ENCODE data around the gene HEXIM1.
"Not testable (repeated sequence)": the region's sequence is repeated elsewhere in the genome, so short reads cannot be mapped to it uniquely, and the experiment has no call there.

HEXIM1 gene

GRCh38 chr17:45112559-45113423 is 35.5 kb upstream of the HEXIM1 start:
- DNase-seq (ENCODE audit: low read depth in 2 of 2, low spot score in 1 of 2): no peak

DNA sequence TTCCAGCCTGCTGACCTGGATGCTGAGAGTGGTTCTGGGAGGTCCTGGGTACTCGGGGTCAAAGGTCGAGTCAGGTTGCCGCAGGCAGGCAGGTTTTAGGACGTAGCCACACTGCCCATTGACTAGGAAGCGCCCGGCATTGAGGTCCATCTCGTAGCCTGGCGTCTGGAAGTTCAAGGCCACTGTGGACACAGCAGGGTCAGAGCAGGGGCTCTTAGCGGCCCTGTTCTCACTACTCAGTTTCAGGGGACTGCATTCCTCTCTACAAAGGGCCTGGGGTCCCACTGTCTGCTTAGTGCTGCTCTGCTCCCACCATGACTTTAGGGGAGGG is 34.9 kb upstream of the HEXIM1 start:
- DNase-seq (ENCODE audit: low read depth in 2 of 2, low spot score in 1 of 2): no peak

DNA sequence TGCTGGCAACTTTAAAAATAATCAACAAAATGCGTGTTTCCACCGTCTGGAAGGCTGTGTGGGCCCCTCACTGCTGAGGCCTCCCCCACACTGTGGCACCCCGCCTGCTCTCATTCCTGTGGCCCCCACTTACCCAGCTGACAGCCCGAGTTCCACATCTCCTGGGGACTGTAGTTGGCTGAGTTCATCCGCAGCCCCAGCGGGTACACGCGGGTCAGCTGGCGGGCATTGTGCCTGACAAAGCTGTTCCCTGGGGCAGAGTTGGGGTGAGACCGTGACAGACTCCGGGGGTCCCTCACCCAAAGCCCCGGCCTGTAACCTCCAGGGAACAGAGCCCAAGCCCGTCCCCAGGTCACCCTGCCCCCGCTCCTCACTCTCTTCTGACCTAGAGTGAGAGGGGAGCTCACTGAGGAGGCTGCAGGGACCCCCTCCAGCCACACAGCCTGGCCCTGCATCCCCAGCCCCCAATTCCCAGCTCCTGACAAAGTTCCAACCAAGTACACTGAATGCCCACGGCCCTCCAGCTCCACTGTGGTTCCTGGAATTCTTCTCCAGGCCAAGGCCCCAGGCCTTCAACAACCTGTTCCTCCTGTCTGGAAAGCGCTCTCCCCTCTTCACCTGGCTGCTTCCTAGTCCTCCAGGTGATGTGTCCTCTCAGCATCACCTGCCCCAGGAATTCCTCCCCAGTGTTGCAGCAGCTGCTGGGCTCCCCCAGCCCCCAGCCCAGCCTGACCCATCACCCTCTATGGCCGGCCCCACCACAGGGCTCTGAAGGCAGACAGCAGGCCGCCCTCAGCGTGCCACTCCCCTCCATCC is 34.0 kb upstream of the HEXIM1 start:
- no peak for DNase-seq (ENCODE audit: low read depth in 2 of 2, low spot score in 1 of 2)

DNA sequence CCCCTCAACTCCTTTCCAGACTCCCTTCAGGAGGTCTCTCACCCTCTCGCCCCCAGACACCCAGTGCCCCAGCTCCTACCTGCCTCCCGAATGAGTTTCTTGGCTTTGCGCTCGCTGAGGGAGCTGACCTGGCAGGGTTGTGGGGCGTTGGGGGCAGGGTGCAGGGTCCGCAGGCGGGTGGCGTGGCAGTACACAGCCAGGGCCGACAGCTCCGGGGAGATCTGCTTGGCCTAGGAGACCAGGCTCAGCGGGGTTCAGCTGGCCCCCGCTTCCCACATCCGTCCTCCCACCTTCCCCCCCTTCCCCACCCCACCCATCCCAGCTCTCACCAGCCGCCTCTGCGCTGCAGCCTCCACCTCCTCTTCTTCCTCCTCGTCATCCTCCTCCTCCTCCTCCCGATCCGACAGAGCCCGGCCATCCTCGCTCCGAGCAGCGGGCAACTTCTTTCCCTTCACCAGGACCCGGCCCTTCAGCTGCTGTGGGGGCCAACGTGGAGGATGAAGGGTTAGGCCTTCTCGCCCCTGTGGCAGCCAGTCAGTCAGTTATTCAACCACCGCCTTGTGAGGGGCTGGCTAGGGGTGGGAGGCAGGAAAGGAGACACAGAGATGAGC is 33.2 kb upstream of the HEXIM1 start:
- no peak for DNase-seq (ENCODE audit: low read depth in 2 of 2, low spot score in 1 of 2)

GRCh38 chr17:45115871-45116270 is 32.4 kb upstream of the HEXIM1 start:
- no peak for DNase-seq (ENCODE audit: low read depth in 2 of 2, low spot score in 1 of 2)

GRCh38 chr17:45116434-45117016 is 31.8 kb upstream of the HEXIM1 start:
- DNase-seq (ENCODE audit: low read depth in 2 of 2, low spot score in 1 of 2): no peak

DNA sequence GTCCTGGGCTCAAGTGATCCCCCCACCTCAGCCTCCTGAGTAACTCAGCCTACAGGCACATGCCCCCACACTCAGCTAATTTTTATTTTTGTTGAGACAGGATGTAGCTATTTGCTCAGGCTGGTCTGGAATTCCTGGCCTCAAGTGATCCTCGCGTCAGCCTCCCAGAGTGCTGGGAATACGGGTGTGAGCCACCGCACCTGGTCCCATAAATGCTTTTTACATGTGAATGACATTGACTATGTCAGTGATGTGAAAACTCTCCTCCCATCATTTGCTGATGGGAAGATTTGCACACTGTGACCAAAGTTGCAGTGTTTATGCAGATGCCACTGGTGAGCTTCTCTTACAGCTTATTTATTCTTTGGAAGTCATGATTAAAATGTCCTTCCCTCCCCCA is 30.9 kb upstream of the HEXIM1 start:
- DNase-seq (ENCODE audit: low read depth in 2 of 2, low spot score in 1 of 2): no peak

DNA sequence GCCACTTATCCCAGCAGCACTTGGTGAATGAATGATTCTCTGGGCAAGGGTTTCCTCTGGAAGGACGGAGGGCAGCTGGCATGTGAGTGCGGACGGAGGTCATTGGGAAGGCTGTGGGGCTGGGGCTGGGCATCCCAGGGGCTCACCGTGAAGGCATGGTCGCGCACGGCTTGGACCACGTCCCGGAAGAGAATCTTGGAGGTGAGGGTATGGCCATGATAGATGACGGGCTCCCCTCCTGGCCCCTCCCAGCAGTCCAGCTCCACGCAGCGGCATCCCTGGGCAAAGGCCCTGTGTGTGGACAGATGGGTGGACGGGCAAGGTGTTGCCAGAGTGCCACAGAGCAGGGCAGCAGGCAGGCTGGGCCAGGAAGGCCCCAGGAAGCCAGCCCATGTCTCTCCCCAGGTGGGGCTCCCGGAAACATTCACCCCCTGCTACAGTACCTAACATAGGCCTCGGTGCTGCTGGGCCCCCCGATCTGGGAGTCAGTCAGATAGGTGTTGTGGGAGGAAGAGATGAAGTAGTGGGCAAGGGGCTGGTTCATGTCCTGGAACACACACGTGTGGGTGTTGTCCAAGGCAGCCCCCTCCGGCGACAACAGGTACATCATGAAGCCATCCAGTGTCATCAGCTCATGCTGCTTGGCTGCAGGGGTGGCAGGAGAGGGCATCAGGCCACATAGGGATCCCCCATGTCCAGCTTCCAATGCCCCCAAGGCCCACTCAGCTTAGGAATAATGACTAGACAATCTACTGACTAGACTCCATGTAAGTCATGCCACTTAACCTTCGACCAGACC is 30.2 kb upstream of the HEXIM1 start:
- DNase-seq (ENCODE audit: low read depth in 2 of 2, low spot score in 1 of 2): no peak

DNA sequence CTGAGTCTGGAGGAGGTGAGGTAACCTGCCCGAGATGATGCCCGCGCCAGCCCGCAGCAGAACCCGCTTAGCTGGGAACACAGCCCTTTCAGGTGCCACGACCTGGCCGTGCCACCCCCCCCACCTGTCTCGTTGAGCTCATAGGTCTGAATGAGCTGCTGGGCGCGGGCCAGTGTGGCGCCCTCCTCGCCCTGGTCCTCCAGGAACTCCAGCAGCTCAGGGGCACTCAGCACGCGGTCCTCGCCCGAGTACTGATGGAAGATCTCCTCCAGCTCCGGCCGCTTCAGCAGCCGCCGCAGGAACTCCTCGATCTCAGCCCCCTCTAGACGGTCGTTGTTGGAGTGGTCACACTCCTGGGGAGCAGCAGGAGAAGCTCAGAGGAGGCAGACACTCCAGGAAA is 29.6 kb upstream of the HEXIM1 start:
- DNase-seq (ENCODE audit: low read depth in 2 of 2, low spot score in 1 of 2): no peak

- no peak for DNase-seq (ENCODE audit: low read depth in 2 of 2, low spot score in 1 of 2)
These were observed 28.3 kb upstream of the HEXIM1 start for GRCh38 chr17:45119964-45120363.

DNA sequence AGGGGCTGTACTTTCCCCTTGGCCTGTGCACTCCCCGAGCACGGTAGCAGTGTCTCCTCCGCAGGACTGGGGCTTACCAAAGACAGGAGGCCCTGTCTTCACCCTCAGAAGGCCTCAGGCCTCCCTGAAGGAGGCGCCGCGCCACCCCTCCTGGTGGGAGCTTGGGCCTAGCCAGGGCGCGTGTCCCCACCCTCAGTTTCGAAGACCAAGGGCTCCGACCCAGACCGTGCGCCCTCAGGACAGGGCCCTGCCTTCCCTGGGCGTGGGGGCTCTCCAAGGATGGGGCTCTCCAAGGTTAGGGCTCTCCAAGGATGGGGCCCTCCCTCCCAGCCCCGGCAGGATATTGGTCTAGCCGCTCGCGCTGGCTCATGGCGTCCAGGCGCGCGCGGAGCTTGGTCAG is 27.7 kb upstream of the HEXIM1 start:
- DNase-seq (ENCODE audit: low read depth in 2 of 2, low spot score in 1 of 2): no peak

GRCh38 chr17:45121055-45121454 is 27.2 kb upstream of the HEXIM1 start:
- no peak for DNase-seq (ENCODE audit: low read depth in 2 of 2, low spot score in 1 of 2)

DNA sequence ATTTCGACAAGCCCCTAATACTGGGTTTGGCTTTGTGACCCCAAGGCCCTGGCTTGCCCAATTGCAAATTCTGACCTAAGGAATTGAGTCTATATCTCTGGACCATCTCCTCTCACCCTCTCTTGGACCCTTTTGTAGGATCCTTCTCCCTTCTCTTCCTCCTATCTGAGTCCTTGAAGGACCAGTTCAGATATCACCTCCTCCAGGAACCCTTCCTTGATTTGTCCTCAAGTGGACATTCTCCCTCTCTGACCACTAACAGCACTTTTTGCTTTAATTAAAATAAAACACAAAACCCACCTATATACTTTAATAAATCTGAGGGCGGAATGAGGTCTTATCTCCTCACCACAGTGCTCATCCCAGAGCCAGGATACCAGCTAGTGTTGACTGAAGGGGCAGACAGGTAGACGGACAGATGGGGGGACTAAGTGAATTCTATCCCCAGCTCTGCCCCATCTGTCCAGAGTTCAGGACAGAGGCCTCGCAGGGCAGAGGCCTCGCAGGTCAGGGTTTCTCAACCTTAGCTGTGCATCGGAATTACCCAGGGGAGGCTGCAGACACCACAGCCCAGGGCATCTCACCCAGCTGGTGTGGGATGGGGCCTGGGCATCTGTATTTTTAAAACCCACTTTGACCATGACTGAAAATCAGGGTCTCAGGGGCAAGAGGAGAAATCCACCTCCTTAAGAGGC is 25.1 kb upstream of the HEXIM1 start:
- DNase-seq (ENCODE audit: low read depth in 2 of 2, low spot score in 1 of 2): no peak

DNA sequence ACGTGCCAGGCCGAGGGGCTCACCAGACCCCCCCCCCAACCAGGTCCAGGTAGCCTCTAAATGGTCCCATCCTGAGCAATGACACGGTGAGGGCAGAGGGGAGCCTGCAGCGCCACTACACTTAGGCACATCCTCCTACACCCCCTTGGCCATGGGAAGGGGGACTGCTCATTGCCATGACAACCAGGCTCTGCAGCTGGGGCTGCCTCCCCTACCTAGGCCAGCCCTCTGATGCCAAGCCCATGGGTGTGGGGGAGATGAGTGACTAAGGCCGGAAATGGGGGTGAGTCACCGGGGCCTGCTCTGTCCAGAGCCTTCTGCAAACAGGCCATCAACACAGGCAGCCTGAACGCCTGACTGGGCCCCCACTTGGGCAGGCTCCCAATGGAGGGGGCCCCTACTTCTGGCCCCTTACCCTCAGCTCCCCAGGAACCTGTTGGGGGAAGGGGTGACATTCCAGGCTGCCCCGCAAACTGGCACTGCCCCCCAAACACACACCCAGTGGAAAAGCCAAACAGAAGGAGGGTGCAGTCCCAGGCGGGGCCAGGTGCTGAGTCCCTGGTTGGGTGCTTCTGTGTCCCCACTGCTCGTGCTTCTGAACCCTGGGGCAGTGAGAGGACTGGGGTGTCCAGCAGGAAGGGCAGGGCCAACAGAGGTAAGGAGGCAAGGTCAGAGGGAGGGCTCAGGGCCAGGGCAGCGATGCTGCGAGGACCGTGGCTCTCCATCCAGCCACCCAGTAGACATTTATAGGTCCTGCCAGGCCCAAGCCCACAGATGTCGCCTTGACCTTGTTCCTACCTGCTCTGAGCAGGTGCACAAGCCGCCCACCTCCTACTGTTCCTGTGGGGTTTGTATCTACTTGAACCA is 24.1 kb upstream of the HEXIM1 start:
- no peak for DNase-seq (ENCODE audit: low read depth in 2 of 2, low spot score in 1 of 2)

- DNase-seq (ENCODE audit: low read depth in 2 of 2, low spot score in 1 of 2): not testable (repeated sequence)
These were observed 23.5 kb upstream of the HEXIM1 start for GRCh38 chr17:45124797-45125122.

DNA sequence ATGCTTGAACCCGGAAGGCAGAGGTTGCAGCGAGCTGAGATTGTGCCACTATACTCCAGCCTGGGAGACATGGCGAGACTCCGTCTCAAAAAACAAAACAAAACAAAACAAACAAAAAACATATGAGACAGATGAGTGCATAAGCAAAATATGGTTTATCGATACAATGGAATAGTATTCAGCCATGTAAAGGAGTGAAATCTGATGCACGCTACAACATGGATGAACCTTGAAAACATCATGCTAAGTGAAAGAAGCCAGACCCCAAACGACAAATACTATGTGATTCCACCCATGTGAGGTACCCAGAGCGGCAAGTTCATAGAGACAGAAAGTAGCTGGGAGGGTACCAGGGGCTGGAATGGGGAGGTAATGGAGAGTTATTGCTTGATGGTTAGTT is 22.8 kb upstream of the HEXIM1 start:
- DNase-seq (ENCODE audit: low read depth in 2 of 2, low spot score in 1 of 2): no peak

- no peak for DNase-seq (ENCODE audit: low read depth in 2 of 2, low spot score in 1 of 2)
These were observed 21.1 kb upstream of the HEXIM1 start for GRCh38 chr17:45127207-45127547.

GRCh38 chr17:45127548-45128300 is 20.6 kb upstream of the HEXIM1 start:
- DNase-seq (ENCODE audit: low read depth in 2 of 2, low spot score in 1 of 2): no peak

DNA sequence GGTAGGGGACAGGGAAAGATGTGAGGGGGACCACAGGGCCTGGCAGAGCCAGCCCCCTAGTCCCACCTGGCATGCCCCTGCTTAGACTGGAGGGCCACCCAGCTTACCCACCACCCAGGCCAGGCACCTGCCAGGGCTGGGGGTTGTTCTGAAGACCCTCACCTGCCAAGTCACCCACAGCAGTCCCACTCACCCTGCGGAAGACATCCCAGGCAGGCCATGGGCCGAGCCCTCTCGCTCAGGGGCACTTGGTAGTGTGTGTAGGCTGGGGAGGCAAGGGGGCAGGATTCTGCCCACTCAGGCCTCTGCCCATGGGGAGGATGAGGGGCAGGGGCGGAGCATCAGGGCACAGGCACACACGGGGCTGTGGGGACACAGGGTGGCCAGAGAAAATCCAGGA is 19.9 kb upstream of the HEXIM1 start:
- no peak for DNase-seq (ENCODE audit: low read depth in 2 of 2, low spot score in 1 of 2)
